HG03571 (cell line): Measurements from ENCODE around the gene RBMS1.

Experiments
- ATAC-seq: cut with Tn5 transposase; IDR thresholded peaks from one replicate; pipeline ENCODE4 v1.9.1; 2021; ENCODE audit not compliant: unreplicated experiment

The RBMS1 gene

GRCh38 chr2:160232905-160233475 is 260.6 kb downstream of the RBMS1 start:
- no peak for ATAC-seq

GRCh38 chr2:160229591-160229990 is 264.0 kb downstream of the RBMS1 start:
- ATAC-seq, result no peak

- no peak for ATAC-seq
These were observed 265.3 kb downstream of the RBMS1 start for GRCh38 chr2:160228141-160228917.

- ATAC-seq, result no peak
These were observed 266.2 kb downstream of the RBMS1 start for GRCh38 chr2:160227293-160227915.

DNA sequence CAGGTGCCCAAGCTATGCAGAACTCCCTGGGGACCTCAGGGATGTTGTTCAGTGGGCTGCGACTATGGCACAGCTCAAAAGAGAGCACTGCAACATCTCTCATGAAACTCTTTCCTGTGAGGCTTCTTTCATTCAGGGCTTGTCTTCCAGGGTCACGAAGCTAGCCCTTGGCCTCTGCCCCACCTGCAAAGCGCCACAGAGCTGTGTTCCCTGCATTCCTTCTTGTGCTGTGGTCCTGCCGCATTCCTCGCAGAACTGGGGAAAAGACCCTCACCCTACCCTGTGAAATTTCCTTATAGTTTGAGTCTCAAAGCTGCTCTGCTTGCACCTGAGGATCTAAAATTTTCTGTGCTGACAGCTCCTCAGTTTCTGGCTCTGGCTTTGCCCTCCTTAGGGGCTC is 267.2 kb downstream of the RBMS1 start:
- ATAC-seq, result no peak

GRCh38 chr2:160225722-160226121 is 267.9 kb downstream of the RBMS1 start:
- ATAC-seq, result no peak

DNA sequence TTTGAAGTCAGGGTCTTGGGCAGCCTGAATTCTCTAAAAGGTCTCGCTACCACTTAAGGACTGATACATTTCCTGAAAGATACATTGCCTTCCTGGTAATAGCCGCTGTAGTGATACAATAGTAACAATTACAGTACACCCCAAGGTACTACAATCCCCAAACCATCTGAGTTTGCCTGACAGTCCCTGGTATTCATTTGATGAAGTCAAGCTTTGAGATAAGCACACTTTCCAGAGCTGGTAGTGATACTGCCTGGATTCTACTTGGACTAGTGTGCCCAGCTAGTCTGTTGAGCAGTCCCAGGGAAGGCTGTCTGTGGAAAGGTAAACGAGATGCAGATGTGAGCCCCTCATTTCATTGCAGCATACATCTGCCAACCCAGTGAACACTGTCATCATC is 269.1 kb downstream of the RBMS1 start:
- ATAC-seq, result peak; percentile 29

DNA sequence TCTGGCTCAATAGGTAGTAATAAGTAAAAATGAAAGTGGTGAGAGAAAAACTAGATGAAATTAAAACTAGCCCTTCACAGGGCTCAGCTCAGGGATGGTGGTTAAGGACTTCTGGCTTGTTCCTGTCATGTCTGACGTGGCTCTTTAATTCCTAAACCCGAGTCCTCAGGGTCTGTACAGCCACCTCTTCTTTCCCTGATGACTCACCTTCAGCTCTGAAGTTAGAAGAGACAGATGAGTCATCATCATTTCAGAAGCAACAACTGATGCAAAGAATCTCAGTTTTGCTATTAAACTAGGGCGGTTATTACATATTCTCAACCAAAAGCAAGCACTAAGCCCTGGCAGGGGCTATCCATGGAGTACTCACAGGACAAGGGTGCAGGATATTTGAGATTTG is 269.5 kb downstream of the RBMS1 start:
- peak; percentile 94 for ATAC-seq

DNA sequence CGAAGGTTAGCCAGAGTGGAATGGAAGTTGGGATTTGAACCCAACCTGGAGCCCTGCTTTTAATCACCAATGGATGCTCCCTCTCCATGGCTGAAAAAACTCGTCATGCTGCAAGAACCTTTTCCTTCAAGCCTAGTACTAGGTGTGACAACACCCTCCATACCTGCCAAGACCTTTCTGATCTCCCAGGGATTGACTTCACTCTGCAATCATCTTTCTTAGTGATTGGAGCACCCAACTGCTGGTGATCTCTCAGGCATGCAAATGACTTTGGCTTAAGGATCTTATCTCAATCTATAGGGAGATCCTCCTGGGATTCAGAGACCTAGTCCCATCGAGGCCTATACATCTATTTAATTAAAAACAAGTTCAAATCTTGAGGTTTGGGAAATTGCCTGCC is 270.0 kb downstream of the RBMS1 start:
- no peak for ATAC-seq

DNA sequence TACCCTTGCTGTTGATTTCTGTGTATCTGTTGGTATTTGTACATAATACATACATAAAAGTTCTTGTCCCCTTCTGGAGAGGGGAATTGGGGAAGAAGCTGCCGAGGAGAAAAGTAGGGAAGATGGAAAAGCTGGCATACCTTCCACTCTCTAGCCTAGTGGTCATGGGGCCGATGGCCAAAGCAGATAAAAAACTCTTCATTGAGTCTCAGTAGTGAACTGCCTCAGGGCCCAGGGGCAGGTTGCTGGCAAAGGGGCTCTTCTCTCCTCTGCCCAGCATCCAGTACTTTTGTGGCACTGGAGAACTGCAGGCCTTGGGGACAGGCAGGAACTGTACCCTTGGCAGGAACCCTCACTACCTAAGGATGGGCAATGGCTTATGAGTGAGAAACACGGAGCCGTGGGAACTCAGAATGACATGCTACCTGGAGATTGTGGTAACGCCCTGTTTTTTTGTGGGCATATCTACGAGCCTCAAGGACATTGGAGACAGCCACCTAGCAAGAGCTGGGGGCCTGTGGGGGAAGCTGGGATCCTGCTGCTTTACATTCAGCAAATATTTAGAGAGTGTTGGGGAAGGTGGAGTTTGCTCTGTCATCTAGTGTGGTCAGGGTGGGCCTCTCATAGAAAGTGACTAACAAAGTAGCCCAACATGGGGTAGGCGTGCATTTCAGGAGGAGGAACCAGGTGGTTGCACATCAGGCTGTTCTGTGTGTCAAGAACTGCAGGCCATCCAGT is 270.9 kb downstream of the RBMS1 start:
- no peak for ATAC-seq
